Progenitor cell of endocrine pancreas (in vitro differentiated cells): ENCODE measurements around the gene MAST4. TPM values are rescaled to one million over a fixed set of nuclear protein-coding genes. Genes with fewer than 3 reads are reported as not detected.

Experiments
- DNase-seq: peaks from one replicate; pipeline ENCODE4 v3.0.0; 2021; ENCODE audit warnings: low spot score; ENCODE audit not compliant: unreplicated experiment
- H3K27ac Mint-ChIP-seq: 2 replicates; pipeline ENCODE4 v1.8.0; 2021; ENCODE audit warnings: mild to moderate bottlenecking, moderate library complexity, mixed read lengths
- H3K27me3 Mint-ChIP-seq: 2 replicates; pipeline ENCODE4 v1.8.0; 2021; ENCODE audit warnings: mixed read lengths
- H3K36me3 Mint-ChIP-seq: 2 replicates; pipeline ENCODE4 v1.8.0; 2022; ENCODE audit warnings: mixed read lengths; ENCODE audit not compliant: insufficient read depth
- H3K4me1 Mint-ChIP-seq: 2 replicates; pipeline ENCODE4 v1.8.0; 2021; ENCODE audit warnings: low read depth, mixed read lengths
- H3K4me3 Mint-ChIP-seq: 2 replicates; pipeline ENCODE4 v1.8.0; 2021; ENCODE audit warnings: low read depth, mild to moderate bottlenecking, moderate library complexity, mixed read lengths
- H3K9me3 Mint-ChIP-seq: 2 replicates; pipeline ENCODE4 v1.8.0; 2021; ENCODE audit warnings: low read depth, mixed read lengths
- CTCF ChIP-seq: fragments of 200-600 bp; sonication (generic); IDR thresholded peaks from one replicate; pipeline ENCODE4 v1.5.0; 2021; ENCODE audit warnings: antibody characterized with exemption, mild to moderate bottlenecking; ENCODE audit not compliant: unreplicated experiment
- total RNA-seq: library from RNA; stranded (reverse); gene quantifications from 2 replicates; pipeline ENCODE4 v1.2.1, GENCODE V29; 2021

Gene MAST4
- total RNA-seq, 1 donor from 2014 or later, result 45.3 TPM

- DNase-seq, result no peak
- H3K4me3 Mint-ChIP-seq, result no peak overlapping the region
- no peaks in the 10 kb centered on the region for H3K36me3 Mint-ChIP-seq
- no peak for TF ChIP-seq CTCF
- no peak overlapping the region for H3K27ac Mint-ChIP-seq
- peaks cover 23% of the 10 kb centered on the region for H3K4me1 Mint-ChIP-seq
- no peaks in the 10 kb centered on the region for H3K27me3 Mint-ChIP-seq
- H3K9me3 Mint-ChIP-seq, result no peaks in the 10 kb centered on the region
Observed at GRCh38 chr5:66989781-66990180, 393.6 kb downstream of the MAST4 start.

- Mint-ChIP-seq H3K36me3 (no peaks in the 10 kb centered on the region), H3K9me3 (no peaks in the 10 kb centered on the region), H3K27ac (no peak overlapping the region), H3K4me1 (peaks cover 12% of the 10 kb centered on the region), H3K27me3 (no peaks in the 10 kb centered on the region), H3K4me3 (no peak overlapping the region)
- no peak for DNase-seq
- TF ChIP-seq CTCF, result no peak
Observed at GRCh38 chr5:66991746-66992145, 395.6 kb downstream of the MAST4 start.

- Mint-ChIP-seq H3K9me3 (no peaks in the 10 kb centered on the region), H3K36me3 (no peaks in the 10 kb centered on the region), H3K4me1 (peaks cover 12% of the 10 kb centered on the region), H3K4me3 (no peak overlapping the region), H3K27ac (no peak overlapping the region), H3K27me3 (no peaks in the 10 kb centered on the region)
- DNase-seq, result no peak
- no peak for TF ChIP-seq CTCF
Observed at GRCh38 chr5:66992547-66992946, 396.4 kb downstream of the MAST4 start.

GRCh38 chr5:66993448-66993847 is 397.3 kb downstream of the MAST4 start:
- no peaks in the 10 kb centered on the region for H3K36me3 Mint-ChIP-seq
- no peaks in the 10 kb centered on the region for H3K27me3 Mint-ChIP-seq
- peaks cover 12% of the 10 kb centered on the region for H3K4me1 Mint-ChIP-seq
- H3K27ac Mint-ChIP-seq, result no peak overlapping the region
- TF ChIP-seq CTCF, result no peak
- DNase-seq, result no peak
- no peak overlapping the region for H3K4me3 Mint-ChIP-seq
- no peaks in the 10 kb centered on the region for H3K9me3 Mint-ChIP-seq

- Mint-ChIP-seq H3K4me3 (no peak overlapping the region), H3K9me3 (no peaks in the 10 kb centered on the region), H3K36me3 (no peaks in the 10 kb centered on the region), H3K27me3 (no peaks in the 10 kb centered on the region), H3K27ac (no peak overlapping the region), H3K4me1 (peaks cover 12% of the 10 kb centered on the region)
- no peak for TF ChIP-seq CTCF
- no peak for DNase-seq
Observed at GRCh38 chr5:66993882-66994281, 397.7 kb downstream of the MAST4 start.
